ENCODE data around the gene GRIN1.

DNA sequence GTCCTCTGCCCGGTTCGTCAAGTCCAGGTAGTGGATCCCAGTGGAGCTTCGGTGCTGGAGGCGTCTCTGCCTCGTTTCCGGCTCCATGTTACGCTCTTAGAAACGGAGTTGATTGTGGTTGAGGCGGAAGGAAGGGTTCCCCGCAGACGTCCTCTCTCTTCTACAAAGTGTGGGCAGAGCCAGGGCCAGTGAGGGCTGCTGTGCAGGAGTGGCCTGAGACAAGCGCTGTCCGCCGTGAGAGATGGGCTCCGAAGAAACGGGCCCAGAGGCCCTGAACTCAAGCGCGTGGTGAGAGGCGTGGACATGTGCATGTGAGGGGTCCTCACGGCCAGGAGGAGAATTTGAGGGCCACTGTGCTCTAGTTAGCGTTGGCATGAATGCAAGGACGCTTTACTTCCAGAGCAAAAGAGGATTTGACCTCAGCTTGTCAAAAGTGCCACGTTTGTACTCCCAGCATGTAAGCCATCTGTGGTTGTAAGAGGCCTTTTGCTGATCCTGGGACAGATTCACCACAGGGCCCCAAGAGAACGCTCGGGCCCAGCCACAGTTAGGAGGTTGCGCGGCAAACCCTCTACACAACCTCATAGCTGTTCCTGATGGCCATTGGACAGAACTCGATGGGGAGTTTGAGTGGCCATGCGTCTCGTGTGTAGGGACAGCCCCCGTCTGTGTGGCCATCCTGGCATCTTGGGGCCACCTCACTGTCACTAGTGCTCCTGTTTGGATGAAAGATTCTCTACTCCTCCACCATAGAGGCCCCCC, 42.0 kb upstream of the GRIN1 start:
- TF ChIP-seq, protein P1, sequence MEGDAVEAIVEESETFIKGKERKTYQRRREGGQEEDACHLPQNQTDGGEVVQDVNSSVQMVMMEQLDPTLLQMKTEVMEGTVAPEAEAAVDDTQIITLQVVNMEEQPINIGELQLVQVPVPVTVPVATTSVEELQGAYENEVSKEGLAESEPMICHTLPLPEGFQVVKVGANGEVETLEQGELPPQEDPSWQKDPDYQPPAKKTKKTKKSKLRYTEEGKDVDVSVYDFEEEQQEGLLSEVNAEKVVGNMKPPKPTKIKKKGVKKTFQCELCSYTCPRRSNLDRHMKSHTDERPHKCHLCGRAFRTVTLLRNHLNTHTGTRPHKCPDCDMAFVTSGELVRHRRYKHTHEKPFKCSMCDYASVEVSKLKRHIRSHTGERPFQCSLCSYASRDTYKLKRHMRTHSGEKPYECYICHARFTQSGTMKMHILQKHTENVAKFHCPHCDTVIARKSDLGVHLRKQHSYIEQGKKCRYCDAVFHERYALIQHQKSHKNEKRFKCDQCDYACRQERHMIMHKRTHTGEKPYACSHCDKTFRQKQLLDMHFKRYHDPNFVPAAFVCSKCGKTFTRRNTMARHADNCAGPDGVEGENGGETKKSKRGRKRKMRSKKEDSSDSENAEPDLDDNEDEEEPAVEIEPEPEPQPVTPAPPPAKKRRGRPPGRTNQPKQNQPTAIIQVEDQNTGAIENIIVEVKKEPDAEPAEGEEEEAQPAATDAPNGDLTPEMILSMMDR (IDR thresholded peaks at IDR 0.05), result no peak
- TF ChIP-seq ZFX (IDR thresholded peaks at IDR 0.05; ENCODE audit: borderline replicate concordance), result no peak

Data from 22Rv1 (cell line).